H9 (cell line): ENCODE results near the gene DYNLT4. TPM values are rescaled to one million over a fixed set of nuclear protein-coding genes. Genes with fewer than 3 reads are reported as not detected.

Source experiments
- DNase-seq: peaks from one replicate; pipeline ENCODE4 v3.0.0-alpha.2; 2017
- H2AFZ ChIP-seq: one replicate; pipeline ENCODE4 v1.6.1; 2013; ENCODE audit warnings: mild to moderate bottlenecking, low read length, control low read depth, moderate library complexity
- H2AK5ac ChIP-seq: 2 replicates; pipeline ENCODE4 v1.6.1; 2013; ENCODE audit warnings: low read length, control low read depth, mixed read lengths; ENCODE audit not compliant: insufficient read length
- H2BK120ac ChIP-seq: one replicate; pipeline ENCODE4 v1.6.1; 2013; ENCODE audit warnings: low read depth, mild to moderate bottlenecking, low read length, control low read depth, inconsistent platforms; ENCODE audit not compliant: poor library complexity, severe bottlenecking
- H2BK12ac ChIP-seq: 2 replicates; pipeline ENCODE4 v1.6.1; 2013; ENCODE audit warnings: low read length, control low read depth, mixed read lengths, low read depth; ENCODE audit not compliant: insufficient read length
- H2BK15ac ChIP-seq: 2 replicates; pipeline ENCODE4 v1.6.1; 2013; ENCODE audit warnings: low read depth, low read length, control low read depth
- H2BK20ac ChIP-seq: one replicate; pipeline ENCODE4 v1.6.1; 2013; ENCODE audit warnings: low read depth, mild to moderate bottlenecking, low read length, control low read depth, inconsistent platforms; ENCODE audit not compliant: poor library complexity, severe bottlenecking
- H2BK5ac ChIP-seq: 2 replicates; pipeline ENCODE4 v1.6.1; 2013; ENCODE audit warnings: low read length, control low read depth, mixed read lengths; ENCODE audit not compliant: insufficient read length
- H3K14ac ChIP-seq: 2 replicates; pipeline ENCODE4 v1.6.1; 2013; ENCODE audit warnings: low read length, control low read depth; ENCODE audit not compliant: insufficient read depth
- H3K18ac ChIP-seq: 2 replicates; pipeline ENCODE4 v1.6.1; 2013; ENCODE audit warnings: low read depth, mild to moderate bottlenecking, mixed read lengths, low read length, control low read depth; ENCODE audit not compliant: insufficient read length
- H3K23ac ChIP-seq: 2 replicates; pipeline ENCODE4 v1.6.1; 2013; ENCODE audit warnings: low read length, control low read depth, mixed read lengths, low read depth; ENCODE audit not compliant: insufficient read length
- H3K23me2 ChIP-seq: 2 replicates; pipeline ENCODE4 v1.6.1; 2013; ENCODE audit warnings: low read depth, mild to moderate bottlenecking, mixed read lengths, low read length, control low read depth; ENCODE audit not compliant: insufficient read length, poor library complexity, severe bottlenecking
- H3K27ac ChIP-seq: 2 replicates; pipeline ENCODE4 v1.5.1; 2013; ENCODE audit warnings: low read length, control low read depth, mixed read lengths, low read depth; ENCODE audit not compliant: insufficient read length
- H3K27me3 ChIP-seq: 2 replicates; pipeline ENCODE4 v1.6.1; 2013; ENCODE audit warnings: low read length, control low read depth, inconsistent platforms; ENCODE audit not compliant: insufficient read depth
- H3K4ac ChIP-seq: 2 replicates; pipeline ENCODE4 v1.6.1; 2013; ENCODE audit warnings: low read depth, mild to moderate bottlenecking, control low read depth, inconsistent platforms, low read length, moderate library complexity
- H3K4me1 ChIP-seq: 2 replicates; pipeline ENCODE4 v1.6.1; 2013; ENCODE audit warnings: low read length, control low read depth, inconsistent platforms; ENCODE audit not compliant: insufficient read depth
- H3K4me2 ChIP-seq: 2 replicates; pipeline ENCODE4 v1.6.1; 2013; ENCODE audit warnings: low read length, control low read depth, mixed read lengths; ENCODE audit not compliant: insufficient read length, insufficient read depth
- H3K56ac ChIP-seq: 2 replicates; pipeline ENCODE4 v1.6.1; 2013; ENCODE audit warnings: low read depth, mild to moderate bottlenecking, mixed read lengths, low read length, control low read depth; ENCODE audit not compliant: insufficient read length
- H3K79me1 ChIP-seq: 2 replicates; pipeline ENCODE4 v1.6.1; 2013; ENCODE audit warnings: low read depth, mild to moderate bottlenecking, moderate library complexity, low read length, control low read depth, inconsistent platforms; ENCODE audit not compliant: insufficient read depth, poor library complexity, severe bottlenecking
- H3K79me2 ChIP-seq: 2 replicates; pipeline ENCODE4 v1.6.1; 2013; ENCODE audit warnings: low read length, control low read depth, inconsistent platforms; ENCODE audit not compliant: insufficient read depth
- H3K9ac ChIP-seq: 2 replicates; pipeline ENCODE4 v1.6.1; 2013; ENCODE audit warnings: low read length, control low read depth, mixed read lengths; ENCODE audit not compliant: insufficient read length; ENCODE audit errors: extremely low read depth
- H3K9me3 ChIP-seq: one replicate; pipeline ENCODE4 v1.6.1; 2013; ENCODE audit warnings: low read depth, low read length, inconsistent platforms; ENCODE audit not compliant: control insufficient read depth
- H3T11ph ChIP-seq: one replicate; pipeline ENCODE4 v1.6.1; 2013; ENCODE audit warnings: mild to moderate bottlenecking, low read length, control low read depth, inconsistent platforms
- H4K20me1 ChIP-seq: one replicate; pipeline ENCODE4 v1.6.1; 2013; ENCODE audit not compliant: control insufficient read depth, insufficient read length, insufficient read depth
- H4K5ac ChIP-seq: 2 replicates; pipeline ENCODE4 v1.6.1; 2013; ENCODE audit warnings: low read depth, mild to moderate bottlenecking, mixed read lengths, low read length, control low read depth; ENCODE audit not compliant: insufficient read length
- H4K8ac ChIP-seq: replicated peaks from 2 replicates; pipeline ENCODE4 v1.6.1; 2013; ENCODE audit warnings: low read length, control low read depth, mixed read lengths, low read depth; ENCODE audit not compliant: insufficient read length
- H4K91ac ChIP-seq: 2 replicates; pipeline ENCODE4 v1.6.1; 2013; ENCODE audit warnings: low read depth, mild to moderate bottlenecking, moderate library complexity, mixed read lengths, low read length, control low read depth; ENCODE audit not compliant: insufficient read length
- H3K27ac Mint-ChIP-seq, 3 experiments: 2 replicates in 2 of 3; 3 replicates in 1 of 3; pipeline ENCODE4 v1.8.0; 2020 to 2021; ENCODE audit warnings: mixed read lengths in 3 of 3, mild to moderate bottlenecking in 1 of 3, moderate library complexity in 1 of 3
- H3K27me3 Mint-ChIP-seq: 2 replicates; pipeline ENCODE4 v1.8.0; 2021; ENCODE audit warnings: low read depth, mild to moderate bottlenecking, moderate library complexity, mixed read lengths
- H3K36me3 Mint-ChIP-seq, 3 experiments: 2 replicates in 2 of 3; 3 replicates in 1 of 3; pipeline ENCODE4 v1.8.0; 2020 to 2021; ENCODE audit warnings: low read depth in 3 of 3, mixed read lengths in 3 of 3; ENCODE audit not compliant: insufficient read depth in 1 of 3
- H3K4me1 Mint-ChIP-seq, 2 experiments: 2 replicates each; pipeline ENCODE4 v1.8.0; 2020; ENCODE audit warnings: mixed read lengths in 2 of 2
- H3K4me3 Mint-ChIP-seq, 2 experiments: 2 replicates in 1 of 2; 3 replicates in 1 of 2; pipeline ENCODE4 v1.8.0; 2020 to 2021; ENCODE audit warnings: mild to moderate bottlenecking in 2 of 2, mixed read lengths in 2 of 2, moderate library complexity in 1 of 2
- H3K9me3 Mint-ChIP-seq, 2 experiments: 2 replicates in 1 of 2; 3 replicates in 1 of 2; pipeline ENCODE4 v1.8.0; 2020; ENCODE audit warnings: mild to moderate bottlenecking in 2 of 2, mixed read lengths in 2 of 2, moderate library complexity in 1 of 2
- WGBS: extraction: QIAGEN DNeasy Blood & Tissue Kit; methylation state at CpG from one replicate; pipeline ENCODE4 v1.1.7; 2013; ENCODE audit warnings: missing lambda C conversion rate, low lambda C conversion rate, mixed read lengths; ENCODE audit not compliant: insufficient read length; ENCODE audit errors: extremely low coverage; 5-methylcytosine and 5-hydroxymethylcytosine counted together
- total RNA-seq: library from RNA; stranded (reverse); gene quantifications from 2 replicates; pipeline ENCODE4 v1.2.1, GENCODE V29; 2021
- TF ChIP-seq, protein P1 (sequence below): fragments of 200-600 bp; sonication (generic); conservative IDR thresholded peaks from 3 replicates; pipeline ENCODE4 v1.8.0; 2021; ENCODE audit warnings: antibody characterized with exemption, mild to moderate bottlenecking

The DYNLT4 gene
- total RNA-seq, 1 experiment from 2014 or later: not detected

DNA sequence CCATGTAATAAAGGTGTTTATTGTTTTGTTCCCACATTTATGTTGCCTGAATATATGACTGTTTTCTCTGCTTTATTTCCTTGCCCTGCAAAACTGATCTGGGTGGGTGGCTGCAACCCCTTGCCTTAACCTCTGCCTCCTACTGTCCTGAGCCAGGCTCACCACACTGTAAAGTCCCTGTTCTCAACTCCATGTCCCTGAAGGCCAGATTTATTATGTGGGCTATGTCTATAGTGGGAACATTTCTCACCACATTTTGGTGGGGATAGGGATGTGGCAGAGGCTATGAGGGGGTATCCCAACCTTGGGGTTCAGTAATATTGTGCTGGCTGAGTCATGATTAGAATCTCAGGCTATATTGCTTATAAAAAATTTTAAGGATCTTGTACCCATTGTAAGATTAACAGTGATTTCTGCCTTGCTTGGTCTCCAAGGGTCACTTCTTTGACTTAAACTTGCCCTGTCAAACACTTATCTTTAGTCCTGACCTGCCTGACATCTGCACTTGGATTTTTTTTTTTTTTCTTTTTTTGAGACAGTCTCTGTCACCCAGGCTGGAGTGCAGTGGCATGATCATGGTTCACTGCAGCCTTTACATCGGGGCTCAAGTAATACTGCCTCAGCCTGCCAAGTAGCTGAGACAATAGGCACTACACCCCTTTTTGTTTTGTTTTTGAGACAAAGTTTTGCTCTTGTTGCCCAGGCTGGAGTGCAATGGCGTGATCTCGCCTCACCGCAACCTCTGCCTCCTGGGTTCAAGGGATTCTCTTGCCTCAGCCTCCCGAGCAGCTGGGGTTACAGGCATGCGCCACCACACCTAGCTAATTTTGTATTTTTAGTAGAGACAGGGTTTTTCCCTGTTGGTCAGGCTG lies 28.2 kb downstream of the DYNLT4 start:
- no peak overlapping the region for H3K18ac ChIP-seq
- Mint-ChIP-seq H3K4me3 (peak overlapping the region; percentile 63 to 81), H3K27ac (peak overlapping the region in 2 of 3 experiments; percentile 85 to 93; a peak in 4 of 7 replicates), H3K27me3 (peaks cover 1% of the 10 kb centered on the region; the same call in 1 of the 2 replicates), H3K9me3 (0 out of 5 replicates have a peak, but pooled peaks cover 0 to 4% of the 10 kb centered on the region in 2 experiments), H3K36me3 (peaks cover 33 to 68% (median 52%) of the 10 kb centered on the region in 3 experiments), H3K4me1 (peaks cover 27 to 30% of the 10 kb centered on the region in 2 experiments)
- no peak overlapping the region for H2AK5ac ChIP-seq
- no peak overlapping the region for H3K56ac ChIP-seq
- H2BK120ac ChIP-seq: no peak overlapping the region
- H3K79me1 ChIP-seq: peaks cover 2% of the 10 kb centered on the region
- no peak overlapping the region for H2BK15ac ChIP-seq
- H4K5ac ChIP-seq: no peak overlapping the region
- H3K9ac ChIP-seq: no peak overlapping the region
- no CpG with 5 or more reads among the region's 6 CpGs for WGBS
- no peak overlapping the region for H4K8ac ChIP-seq
- H2AFZ ChIP-seq: no peak overlapping the region
- H3K23me2 ChIP-seq: peaks cover 11% of the 10 kb centered on the region
- no peaks in the 10 kb centered on the region for H3K4me1 ChIP-seq
- no peak overlapping the region for H3K27ac ChIP-seq
- H3T11ph ChIP-seq: no peak overlapping the region
- no peak overlapping the region for H3K4me2 ChIP-seq
- H3K14ac ChIP-seq: no peak overlapping the region
- no peak overlapping the region for H2BK20ac ChIP-seq
- H4K20me1 ChIP-seq: peaks cover 4% of the 10 kb centered on the region
- H3K9me3 ChIP-seq: no peaks in the 10 kb centered on the region
- H3K4ac ChIP-seq: no peak overlapping the region
- peaks cover 17% of the 10 kb centered on the region; the same call in 1 of the 2 replicates for H3K79me2 ChIP-seq
- no peak overlapping the region for H4K91ac ChIP-seq
- DNase-seq: no peak
- no peak overlapping the region for H2BK12ac ChIP-seq
- H3K23ac ChIP-seq: no peak overlapping the region
- TF ChIP-seq, protein P1, sequence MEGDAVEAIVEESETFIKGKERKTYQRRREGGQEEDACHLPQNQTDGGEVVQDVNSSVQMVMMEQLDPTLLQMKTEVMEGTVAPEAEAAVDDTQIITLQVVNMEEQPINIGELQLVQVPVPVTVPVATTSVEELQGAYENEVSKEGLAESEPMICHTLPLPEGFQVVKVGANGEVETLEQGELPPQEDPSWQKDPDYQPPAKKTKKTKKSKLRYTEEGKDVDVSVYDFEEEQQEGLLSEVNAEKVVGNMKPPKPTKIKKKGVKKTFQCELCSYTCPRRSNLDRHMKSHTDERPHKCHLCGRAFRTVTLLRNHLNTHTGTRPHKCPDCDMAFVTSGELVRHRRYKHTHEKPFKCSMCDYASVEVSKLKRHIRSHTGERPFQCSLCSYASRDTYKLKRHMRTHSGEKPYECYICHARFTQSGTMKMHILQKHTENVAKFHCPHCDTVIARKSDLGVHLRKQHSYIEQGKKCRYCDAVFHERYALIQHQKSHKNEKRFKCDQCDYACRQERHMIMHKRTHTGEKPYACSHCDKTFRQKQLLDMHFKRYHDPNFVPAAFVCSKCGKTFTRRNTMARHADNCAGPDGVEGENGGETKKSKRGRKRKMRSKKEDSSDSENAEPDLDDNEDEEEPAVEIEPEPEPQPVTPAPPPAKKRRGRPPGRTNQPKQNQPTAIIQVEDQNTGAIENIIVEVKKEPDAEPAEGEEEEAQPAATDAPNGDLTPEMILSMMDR: no peak
- no peak overlapping the region for H2BK5ac ChIP-seq
- no peaks in the 10 kb centered on the region for H3K27me3 ChIP-seq
